Measurements from ENCODE around the gene CMBL. TPM values are rescaled to one million over a fixed set of nuclear protein-coding genes. Genes with fewer than 3 reads are reported as not detected.
"Not testable (repeated sequence)": the region's sequence is repeated elsewhere in the genome, so short reads cannot be mapped to it uniquely, and the experiment has no call there.

CMBL gene
- total RNA-seq, 1 donor from 2014 or later: 2.2 TPM

DNA sequence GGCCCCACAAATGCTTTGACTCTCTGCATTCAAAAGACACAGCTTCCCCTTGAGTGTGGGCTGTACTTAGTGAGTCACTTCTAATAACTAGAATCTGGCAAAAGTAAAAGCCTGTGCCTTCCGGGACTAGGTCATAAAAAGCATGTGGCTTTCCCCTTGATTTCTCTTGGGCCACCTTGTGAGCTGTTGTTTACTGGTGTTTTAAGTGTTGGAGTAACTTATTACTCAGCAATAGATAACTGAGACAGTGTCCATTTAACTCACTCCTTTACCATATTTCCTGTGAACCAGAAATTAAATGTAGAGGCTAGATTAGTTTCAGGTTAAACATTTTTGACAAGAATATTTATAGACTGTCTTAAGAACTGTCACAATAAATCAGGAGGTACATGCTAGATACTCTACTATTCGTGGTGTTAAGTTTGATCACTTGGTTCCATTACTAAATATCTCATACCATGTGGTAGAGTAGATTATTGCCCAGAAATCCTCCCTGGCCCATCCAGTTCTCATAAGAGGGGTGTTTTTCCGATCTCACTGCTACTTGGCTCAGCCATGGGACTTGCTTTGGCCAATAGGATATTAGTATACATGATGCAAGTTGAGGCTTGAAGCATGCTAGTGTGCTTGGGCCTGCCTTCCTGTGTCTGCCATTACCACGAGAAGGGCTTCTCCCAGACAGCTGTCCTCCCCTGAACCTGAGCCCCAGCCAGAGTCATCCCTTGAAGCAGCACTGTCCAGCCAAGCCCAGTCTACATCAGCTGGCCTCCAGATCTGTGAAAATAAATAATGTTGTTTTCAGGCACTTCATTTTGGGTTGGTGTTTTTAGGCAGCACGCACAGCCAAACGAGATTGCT, 10.4 kb upstream of the CMBL start:
- H3K36me3 Mint-ChIP-seq (ENCODE audit: unreplicated experiment): peaks cover 5% of the 10 kb centered on the region
- TF ChIP-seq, protein P1, sequence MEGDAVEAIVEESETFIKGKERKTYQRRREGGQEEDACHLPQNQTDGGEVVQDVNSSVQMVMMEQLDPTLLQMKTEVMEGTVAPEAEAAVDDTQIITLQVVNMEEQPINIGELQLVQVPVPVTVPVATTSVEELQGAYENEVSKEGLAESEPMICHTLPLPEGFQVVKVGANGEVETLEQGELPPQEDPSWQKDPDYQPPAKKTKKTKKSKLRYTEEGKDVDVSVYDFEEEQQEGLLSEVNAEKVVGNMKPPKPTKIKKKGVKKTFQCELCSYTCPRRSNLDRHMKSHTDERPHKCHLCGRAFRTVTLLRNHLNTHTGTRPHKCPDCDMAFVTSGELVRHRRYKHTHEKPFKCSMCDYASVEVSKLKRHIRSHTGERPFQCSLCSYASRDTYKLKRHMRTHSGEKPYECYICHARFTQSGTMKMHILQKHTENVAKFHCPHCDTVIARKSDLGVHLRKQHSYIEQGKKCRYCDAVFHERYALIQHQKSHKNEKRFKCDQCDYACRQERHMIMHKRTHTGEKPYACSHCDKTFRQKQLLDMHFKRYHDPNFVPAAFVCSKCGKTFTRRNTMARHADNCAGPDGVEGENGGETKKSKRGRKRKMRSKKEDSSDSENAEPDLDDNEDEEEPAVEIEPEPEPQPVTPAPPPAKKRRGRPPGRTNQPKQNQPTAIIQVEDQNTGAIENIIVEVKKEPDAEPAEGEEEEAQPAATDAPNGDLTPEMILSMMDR (IDR thresholded peaks at IDR 0.05; ENCODE audit: partially characterized antibody, unreplicated experiment): no peak
- H3K27ac Mint-ChIP-seq (ENCODE audit: unreplicated experiment): no peak overlapping the region
- no peaks in the 10 kb centered on the region for H3K4me1 Mint-ChIP-seq (ENCODE audit: low read depth, unreplicated experiment)
- no peaks in the 10 kb centered on the region for H3K9me3 Mint-ChIP-seq (ENCODE audit: unreplicated experiment)
- no peak overlapping the region for H3K4me3 Mint-ChIP-seq (ENCODE audit: unreplicated experiment)
- no peaks in the 10 kb centered on the region for H3K27me3 Mint-ChIP-seq (ENCODE audit: unreplicated experiment)
- DNase-seq: no peak

DNA sequence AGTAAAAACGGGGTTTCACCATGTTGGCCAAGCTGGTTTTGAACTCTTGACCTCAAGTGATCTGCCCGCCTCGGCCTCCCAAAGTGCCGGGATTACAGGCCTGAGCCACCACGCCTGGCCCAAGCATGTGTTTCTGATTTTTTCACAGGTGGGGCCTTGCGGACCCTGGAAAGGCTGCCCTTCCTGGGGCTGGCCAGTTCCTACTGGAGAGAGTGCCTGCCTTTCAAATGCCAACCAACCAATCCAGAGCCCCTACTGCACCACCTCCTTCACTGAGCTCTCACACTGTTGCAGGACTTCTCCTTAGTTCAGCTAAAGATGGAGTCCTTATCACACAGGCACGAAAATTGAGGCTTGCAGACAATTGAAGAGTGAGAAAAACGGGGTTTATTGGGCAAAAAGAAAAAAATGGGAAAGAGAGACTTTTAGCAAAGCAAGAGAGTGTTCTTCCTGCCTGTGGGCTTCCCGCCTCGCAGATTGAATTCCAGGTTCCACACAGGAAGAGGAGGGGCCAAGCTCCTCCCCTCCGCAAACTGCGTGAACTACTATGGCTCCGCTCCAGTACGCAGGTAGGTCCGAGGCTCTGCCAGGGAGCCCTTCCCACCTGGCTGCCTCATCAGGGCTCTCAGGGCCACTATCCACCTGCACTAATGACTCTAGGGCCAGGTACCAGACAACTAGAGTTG, 8.3 kb upstream of the CMBL start:
- peaks cover 5% of the 10 kb centered on the region for H3K36me3 Mint-ChIP-seq (ENCODE audit: unreplicated experiment)
- no peak for DNase-seq
- no peak overlapping the region for H3K4me3 Mint-ChIP-seq (ENCODE audit: unreplicated experiment)

DNA sequence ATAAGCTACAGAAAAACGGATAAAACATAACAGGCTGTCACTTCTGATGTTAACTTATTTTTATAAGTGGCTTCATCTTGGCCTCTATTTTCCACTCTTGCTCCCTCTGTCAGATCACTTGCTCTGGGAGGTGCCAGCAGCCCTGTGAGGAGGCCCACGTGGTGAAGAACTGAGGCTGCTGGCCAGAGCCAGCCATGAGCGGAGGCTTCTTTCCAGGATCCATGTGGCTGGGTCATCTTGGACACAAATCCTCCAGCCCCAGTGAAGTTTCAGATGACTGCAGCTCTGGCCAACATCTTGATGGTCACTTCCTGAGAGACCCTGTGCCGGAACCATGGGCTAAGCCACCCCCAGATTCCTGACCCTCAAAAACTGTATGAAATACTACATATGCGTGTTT, 7.5 kb upstream of the CMBL start:
- TF ChIP-seq, protein P1 (IDR thresholded peaks at IDR 0.05; ENCODE audit: partially characterized antibody, unreplicated experiment): no peak
- Mint-ChIP-seq H3K27ac (ENCODE audit: unreplicated experiment) (no peak overlapping the region), H3K36me3 (ENCODE audit: unreplicated experiment) (peaks cover 5% of the 10 kb centered on the region), H3K4me1 (ENCODE audit: low read depth, unreplicated experiment) (no peaks in the 10 kb centered on the region), H3K9me3 (ENCODE audit: unreplicated experiment) (no peaks in the 10 kb centered on the region), H3K27me3 (ENCODE audit: unreplicated experiment) (no peaks in the 10 kb centered on the region), H3K4me3 (ENCODE audit: unreplicated experiment) (no peak overlapping the region)
- DNase-seq: no peak

More for the DNA sequence above, 8.3 kb upstream of the CMBL start:
- TF ChIP-seq, protein P1 (IDR thresholded peaks at IDR 0.05; ENCODE audit: partially characterized antibody, unreplicated experiment): no peak
- H3K4me1 Mint-ChIP-seq (ENCODE audit: low read depth, unreplicated experiment): no peaks in the 10 kb centered on the region
- no peak overlapping the region for H3K27ac Mint-ChIP-seq (ENCODE audit: unreplicated experiment)
- H3K9me3 Mint-ChIP-seq (ENCODE audit: unreplicated experiment): no peaks in the 10 kb centered on the region
- H3K27me3 Mint-ChIP-seq (ENCODE audit: unreplicated experiment): no peaks in the 10 kb centered on the region

DNA sequence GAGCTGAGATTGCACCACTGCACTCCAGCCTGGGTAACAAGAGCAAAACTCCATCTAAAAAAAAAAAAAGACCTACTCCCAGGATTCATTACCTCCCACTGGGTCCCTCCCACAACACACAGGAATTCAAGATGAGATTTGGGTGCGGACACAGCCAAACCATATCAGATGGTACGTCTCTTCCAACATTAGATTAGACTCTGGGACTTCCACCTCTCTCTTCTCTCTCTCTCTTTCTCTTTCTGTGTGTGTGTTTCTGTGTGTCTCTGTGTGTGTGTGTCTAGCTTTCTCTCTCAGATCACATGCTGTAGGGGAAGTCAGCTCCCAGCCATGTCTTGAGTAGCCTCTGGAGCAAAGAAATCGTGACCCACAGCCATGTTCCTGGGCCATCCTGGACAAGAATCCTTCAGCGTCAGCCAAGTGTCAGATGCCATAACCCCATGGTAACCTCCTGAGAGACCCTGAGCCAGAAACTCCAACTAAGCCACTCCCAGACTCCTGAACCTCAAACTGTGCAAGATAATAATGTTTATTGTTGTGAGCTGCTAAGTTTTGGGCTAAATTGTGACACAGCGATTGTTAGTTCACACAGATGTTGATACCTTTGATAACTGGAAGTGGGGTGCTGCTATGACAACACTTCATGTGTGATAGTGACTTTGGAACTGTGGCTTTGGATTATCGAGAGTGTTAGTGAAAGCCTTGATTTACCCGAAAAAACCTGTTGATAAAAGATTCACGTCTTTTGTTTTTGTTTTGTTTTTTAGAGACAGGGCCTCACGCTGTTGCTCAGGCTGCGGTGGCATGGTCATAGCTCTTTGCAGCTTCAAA, 4.1 kb upstream of the CMBL start:
- Mint-ChIP-seq H3K36me3 (ENCODE audit: unreplicated experiment) (peaks cover 5% of the 10 kb centered on the region), H3K4me3 (ENCODE audit: unreplicated experiment) (no peak overlapping the region), H3K27me3 (ENCODE audit: unreplicated experiment) (peaks cover 7% of the 10 kb centered on the region), H3K4me1 (ENCODE audit: low read depth, unreplicated experiment) (peaks cover 6% of the 10 kb centered on the region), H3K9me3 (ENCODE audit: unreplicated experiment) (peaks cover 5% of the 10 kb centered on the region), H3K27ac (ENCODE audit: unreplicated experiment) (no peak overlapping the region)
- TF ChIP-seq, protein P1 (IDR thresholded peaks at IDR 0.05; ENCODE audit: partially characterized antibody, unreplicated experiment): no peak
- no peak for DNase-seq

DNA sequence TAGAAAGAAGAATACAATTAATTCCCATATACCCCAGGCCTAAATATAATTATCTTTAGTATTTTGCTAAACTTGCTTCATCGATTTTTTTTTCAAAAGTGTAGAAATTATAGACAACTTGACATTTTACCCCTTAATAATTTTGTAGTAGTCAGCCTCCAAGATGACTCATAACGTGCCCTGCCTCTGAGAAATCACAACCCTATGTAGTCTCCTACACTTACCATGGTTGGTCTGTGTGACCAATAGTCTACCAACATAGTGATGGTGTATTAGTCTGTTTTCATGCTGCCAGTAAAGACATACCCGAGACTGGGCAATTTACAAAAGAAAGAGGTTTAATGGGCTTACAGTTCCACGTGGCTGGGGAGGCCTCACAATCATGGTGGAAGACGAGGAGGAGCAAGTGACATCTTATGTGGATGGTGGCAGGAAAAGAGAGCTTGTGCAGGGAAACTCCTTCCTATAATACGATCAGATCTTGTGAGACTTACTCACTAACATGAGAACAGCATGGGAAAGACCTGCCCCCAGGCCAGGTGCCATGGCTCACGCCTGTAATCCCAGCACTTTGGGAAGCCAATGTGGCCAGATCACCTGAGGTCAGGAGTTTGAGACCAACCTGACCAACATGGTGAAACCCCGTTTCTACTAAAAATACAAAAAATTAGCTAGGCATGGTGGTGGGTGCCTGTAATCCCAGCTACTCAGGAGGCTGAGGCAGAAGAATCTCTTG, 3.3 kb upstream of the CMBL start:
- not testable (repeated sequence) for DNase-seq; H3K4me3 Mint-ChIP-seq (ENCODE audit: unreplicated experiment); H3K27ac Mint-ChIP-seq (ENCODE audit: unreplicated experiment); H3K9me3 Mint-ChIP-seq (ENCODE audit: unreplicated experiment); H3K36me3 Mint-ChIP-seq (ENCODE audit: unreplicated experiment); H3K27me3 Mint-ChIP-seq (ENCODE audit: unreplicated experiment); H3K4me1 Mint-ChIP-seq (ENCODE audit: low read depth, unreplicated experiment)

Measured in glutamatergic neuron (in vitro differentiated cells).